Measurements from ENCODE around the gene GRM5.

DNA sequence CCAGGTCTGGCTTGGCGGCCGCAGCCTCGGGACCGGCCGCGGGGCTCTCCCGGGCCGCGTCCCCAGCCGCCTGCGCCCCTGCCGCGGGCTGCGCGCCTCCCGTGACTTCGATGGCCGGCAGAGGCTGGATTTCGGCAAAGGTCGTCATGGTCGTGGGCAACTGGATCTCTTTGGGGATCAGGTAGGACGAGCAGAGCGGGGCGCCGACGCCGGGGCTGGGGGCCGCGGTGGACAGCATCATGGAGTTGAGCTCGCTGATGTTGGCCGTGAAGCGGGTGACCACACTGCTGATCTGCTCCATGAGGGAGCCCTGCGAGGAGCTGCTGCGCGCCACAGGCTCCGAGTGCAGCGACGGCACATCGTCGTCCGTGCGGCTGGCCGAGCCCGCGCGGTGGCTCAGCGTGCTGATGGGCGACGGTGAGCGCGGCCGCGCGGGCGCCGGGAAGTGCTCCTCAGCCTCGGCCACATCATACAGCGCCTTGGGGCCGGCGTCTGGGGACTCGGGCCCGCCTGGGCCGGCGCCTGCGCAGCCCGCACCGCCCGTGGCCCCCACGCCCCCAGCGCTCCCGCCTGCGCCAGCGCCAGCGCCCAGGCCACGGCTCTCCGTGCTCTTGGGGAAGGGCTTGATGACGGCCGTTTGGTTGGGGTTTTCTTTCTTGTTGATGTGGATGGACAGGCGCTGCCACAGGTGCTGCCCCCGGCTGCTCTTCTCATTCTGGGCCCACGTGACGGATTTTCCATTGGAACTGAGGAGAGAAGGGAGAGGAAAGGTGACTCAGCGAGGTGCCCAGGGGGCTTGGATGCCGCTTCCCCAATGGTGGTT, 556.8 kb downstream of the GRM5 start:
- TF ChIP-seq POLR2AphosphoS5 (IDR thresholded peaks at IDR 0.05; ENCODE audit: insufficient read depth in 1 of 2, low read depth in 1 of 2), result no peak
- no peak for TF ChIP-seq POLR2A (IDR thresholded peaks at IDR 0.05)
- no peak for TF ChIP-seq CTCF (IDR thresholded peaks at IDR 0.05)

Measured in vagina (tissue), 2 donors.